GM12875 (cell line): Measurements from ENCODE around the gene PFDN6.

Experiments
- H3K4me3 ChIP-seq: one replicate; pipeline ENCODE4 v1.5.1; 2011; ENCODE audit warnings: low read depth, low read length, control low read depth
- CTCF ChIP-seq: IDR thresholded peaks from 2 replicates; pipeline ENCODE4 v1.5.1; 2011; ENCODE audit warnings: low read depth, mild to moderate bottlenecking, control low read depth, inconsistent platforms, low read length, moderate library complexity, borderline replicate concordance; ENCODE audit not compliant: insufficient read depth

The PFDN6 gene

GRCh38 chr6:33292996-33293682 lies 3.7 kb downstream of the PFDN6 start:
- no peak for TF ChIP-seq CTCF
- H3K4me3 ChIP-seq, result no peak overlapping the region

DNA sequence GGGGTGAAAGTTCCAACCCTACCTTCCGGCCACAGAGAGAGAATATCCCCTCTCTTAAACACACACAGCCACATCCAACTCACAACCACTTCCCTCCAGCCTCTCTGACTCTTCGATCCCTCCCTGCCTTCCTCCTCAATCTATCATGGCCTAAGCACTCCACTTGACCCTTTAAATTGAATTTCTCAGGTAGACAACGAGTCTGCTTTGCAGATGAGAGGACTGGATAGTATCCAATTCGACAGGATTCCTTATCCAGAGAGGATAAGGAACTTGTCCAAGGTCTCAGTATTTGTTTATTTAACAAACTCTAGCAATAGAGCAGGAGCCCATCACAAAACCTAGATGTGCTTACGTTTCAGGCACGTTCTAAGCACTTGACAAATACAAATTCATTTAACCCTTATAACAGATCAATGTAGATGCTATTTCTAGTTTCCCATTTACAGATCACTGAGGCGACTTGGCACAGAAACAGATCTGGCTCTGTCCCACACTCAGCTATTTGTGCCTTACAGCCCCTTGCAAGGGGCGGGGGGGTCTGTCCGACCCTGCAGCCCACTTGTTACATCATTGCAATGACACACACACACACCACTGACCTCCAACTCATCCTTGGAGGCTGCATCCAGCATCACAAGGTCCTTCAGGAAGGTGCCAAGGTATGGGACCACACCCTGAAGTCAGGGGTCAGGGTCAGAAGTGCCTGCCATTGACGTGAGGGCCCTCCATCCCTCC lies 4.9 kb downstream of the PFDN6 start:
- H3K4me3 ChIP-seq, result no peak overlapping the region
- TF ChIP-seq CTCF, result no peak

- H3K4me3 ChIP-seq, result no peak overlapping the region
- no peak for TF ChIP-seq CTCF
Measured at GRCh38 chr6:33295621-33296369, 6.4 kb downstream of the PFDN6 start.

DNA sequence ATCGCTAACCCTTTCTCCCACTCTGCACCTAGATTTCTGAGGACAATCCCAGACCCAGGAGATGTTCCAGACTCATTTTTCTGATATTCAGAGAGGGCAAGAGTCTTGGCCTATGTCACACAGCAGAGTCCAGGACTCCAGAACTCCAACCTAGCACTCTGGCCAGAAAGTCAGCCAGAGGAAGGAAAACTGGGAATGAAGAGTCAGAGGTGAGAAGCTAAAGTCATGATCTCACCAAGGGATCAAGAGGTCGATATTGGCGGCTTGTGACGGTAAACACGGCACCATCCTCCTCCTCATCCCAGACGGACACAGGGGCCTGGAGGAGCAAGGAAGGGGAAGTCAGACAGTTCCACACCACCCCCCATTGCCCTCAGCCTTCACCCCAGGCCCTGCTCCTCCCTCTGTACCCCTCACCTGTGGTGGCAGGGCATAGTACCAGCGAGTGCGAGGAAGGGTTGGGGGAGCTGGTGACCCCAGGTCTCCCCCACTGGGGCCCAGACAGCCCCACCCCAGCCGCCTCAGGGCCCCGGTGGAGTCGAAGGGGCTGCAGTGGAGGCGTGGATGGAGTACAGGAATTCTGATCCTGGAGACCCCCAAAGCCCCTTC lies 7.5 kb downstream of the PFDN6 start:
- no peak for TF ChIP-seq CTCF
- no peak overlapping the region for H3K4me3 ChIP-seq

GRCh38 chr6:33297406-33297955 lies 8.1 kb downstream of the PFDN6 start:
- H3K4me3 ChIP-seq, result peak overlapping the region; percentile 62
- no peak for TF ChIP-seq CTCF

GRCh38 chr6:33297956-33298772 lies 8.8 kb downstream of the PFDN6 start:
- 0 out of 2 replicates have a peak, but pooled peaks have one; percentile 7 for TF ChIP-seq CTCF
- peak overlapping the region; percentile 62 for H3K4me3 ChIP-seq
